Mesenteric fat pad (tissue), 1 donor: ENCODE measurements around the gene YJEFN3. TPM values are rescaled to one million over a fixed set of nuclear protein-coding genes. Genes with fewer than 3 reads are reported as not detected.

ENCODE experiments used
- DNase-seq: peaks from one replicate; pipeline ENCODE4 v3.0.0-alpha.2; 2020; ENCODE audit warnings: low spot score
- total RNA-seq: library from RNA; stranded (reverse); fragmentation: NEBNext Ultra II Directional; extraction: Animal tissue kit (Norgen Biotek cat#: 25700); gene quantifications from one replicate; pipeline ENCODE4 v1.2.1, GENCODE V29; 2021
- donor health status: DM: yes; HTN: yes; CAD: no.

The YJEFN3 gene
- total RNA-seq, 1 donor from 2014 or later, result 3.1 TPM

GRCh38 chr19:19517235-19517619 lies 11.5 kb upstream of the YJEFN3 start:
- DNase-seq, result no peak

GRCh38 chr19:19520989-19521388 lies 7.7 kb upstream of the YJEFN3 start:
- DNase-seq, result no peak

GRCh38 chr19:19523177-19523576 lies 5.5 kb upstream of the YJEFN3 start:
- no peak for DNase-seq

GRCh38 chr19:19524053-19524452 lies 4.7 kb upstream of the YJEFN3 start:
- no peak for DNase-seq

DNA sequence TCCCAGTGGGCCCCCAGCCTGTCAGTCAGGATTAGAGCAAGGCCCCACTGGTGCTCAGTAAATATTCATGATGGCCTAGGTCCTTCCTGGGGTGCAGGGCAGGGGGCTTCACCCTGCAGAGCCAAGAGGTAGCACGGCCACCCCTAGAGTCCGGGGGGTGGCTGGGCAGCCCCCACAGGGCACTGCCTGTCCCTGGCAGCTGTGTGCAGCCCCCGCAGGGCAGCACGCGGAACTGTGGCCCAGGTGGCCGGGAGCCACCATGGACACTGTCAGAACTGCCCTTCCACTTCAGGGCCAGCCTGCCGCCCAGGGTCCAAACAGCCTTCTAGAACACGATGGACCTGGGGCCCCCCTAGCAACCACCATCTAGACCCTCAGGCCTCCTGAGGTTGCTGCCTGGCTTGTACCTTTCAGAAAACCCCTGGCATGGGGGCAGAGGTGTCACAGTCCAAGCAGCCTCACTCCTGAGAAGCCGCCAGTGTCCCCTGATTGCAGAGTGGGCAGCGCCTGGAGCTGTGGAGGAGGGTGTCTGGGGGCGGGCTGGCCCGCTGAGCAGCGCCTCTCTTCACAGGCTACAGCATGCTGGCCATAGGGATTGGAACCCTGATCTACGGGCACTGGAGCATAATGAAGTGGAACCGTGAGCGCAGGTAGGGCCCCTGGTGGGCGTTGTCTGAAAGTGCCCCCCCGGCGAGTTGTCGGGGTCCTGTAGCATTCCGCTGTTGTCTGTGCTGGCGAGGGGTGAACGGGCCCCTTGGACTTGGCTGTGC lies 2.9 kb upstream of the YJEFN3 start:
- DNase-seq, result no peak

DNA sequence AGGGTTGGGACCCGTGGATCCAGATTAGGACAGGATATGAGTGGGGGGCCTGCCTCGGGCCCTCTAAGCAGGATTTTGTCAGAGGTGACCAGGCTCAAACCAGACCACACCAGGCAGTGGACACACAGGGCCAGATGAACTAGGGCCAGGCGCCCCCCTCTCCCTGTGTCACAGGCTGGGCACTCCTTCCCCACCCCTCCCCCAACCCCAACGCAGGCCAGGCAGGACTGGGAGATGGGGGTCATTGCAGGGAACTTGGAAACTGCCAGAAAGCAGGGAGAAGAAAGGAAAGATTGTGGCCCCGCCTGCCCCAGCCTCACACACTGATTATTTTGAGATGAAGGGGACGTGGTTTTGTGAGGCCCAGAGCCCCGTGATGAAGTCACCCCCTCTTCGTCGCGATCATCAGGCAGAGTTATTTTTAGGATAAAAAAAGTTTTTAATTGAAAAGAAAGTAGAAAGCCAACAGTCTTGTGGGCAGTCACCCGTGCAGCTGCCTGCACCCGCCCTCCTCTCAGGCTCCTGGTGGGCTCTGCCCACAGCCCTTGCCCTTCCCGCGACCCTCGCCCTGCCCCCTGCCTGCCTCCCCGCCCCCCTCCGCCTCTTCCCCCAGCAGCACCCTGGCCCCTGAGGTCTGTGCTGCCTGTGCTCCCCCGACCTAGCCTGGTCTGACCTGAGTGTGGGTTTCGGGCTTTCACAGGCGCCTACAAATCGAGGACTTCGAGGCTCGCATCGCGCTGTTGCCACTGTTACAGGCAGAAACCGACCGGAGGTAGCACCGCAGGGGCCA lies 1.9 kb upstream of the YJEFN3 start:
- no peak for DNase-seq

DNA sequence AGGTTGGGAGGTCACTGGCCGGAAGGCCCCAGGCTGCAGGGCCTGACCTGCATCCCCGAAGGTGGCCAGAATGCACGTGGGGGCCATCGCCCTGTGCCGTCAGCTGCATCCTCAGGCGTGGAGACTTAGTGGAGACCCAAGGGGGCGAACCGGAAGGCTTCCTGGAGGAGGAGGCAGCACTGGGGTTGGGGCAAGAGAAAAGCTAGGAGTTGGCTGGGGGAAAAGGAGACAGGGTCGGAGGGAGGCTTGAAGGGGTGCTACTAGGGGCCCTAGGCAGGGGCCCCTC lies 1.4 kb upstream of the YJEFN3 start:
- no peak for DNase-seq

DNA sequence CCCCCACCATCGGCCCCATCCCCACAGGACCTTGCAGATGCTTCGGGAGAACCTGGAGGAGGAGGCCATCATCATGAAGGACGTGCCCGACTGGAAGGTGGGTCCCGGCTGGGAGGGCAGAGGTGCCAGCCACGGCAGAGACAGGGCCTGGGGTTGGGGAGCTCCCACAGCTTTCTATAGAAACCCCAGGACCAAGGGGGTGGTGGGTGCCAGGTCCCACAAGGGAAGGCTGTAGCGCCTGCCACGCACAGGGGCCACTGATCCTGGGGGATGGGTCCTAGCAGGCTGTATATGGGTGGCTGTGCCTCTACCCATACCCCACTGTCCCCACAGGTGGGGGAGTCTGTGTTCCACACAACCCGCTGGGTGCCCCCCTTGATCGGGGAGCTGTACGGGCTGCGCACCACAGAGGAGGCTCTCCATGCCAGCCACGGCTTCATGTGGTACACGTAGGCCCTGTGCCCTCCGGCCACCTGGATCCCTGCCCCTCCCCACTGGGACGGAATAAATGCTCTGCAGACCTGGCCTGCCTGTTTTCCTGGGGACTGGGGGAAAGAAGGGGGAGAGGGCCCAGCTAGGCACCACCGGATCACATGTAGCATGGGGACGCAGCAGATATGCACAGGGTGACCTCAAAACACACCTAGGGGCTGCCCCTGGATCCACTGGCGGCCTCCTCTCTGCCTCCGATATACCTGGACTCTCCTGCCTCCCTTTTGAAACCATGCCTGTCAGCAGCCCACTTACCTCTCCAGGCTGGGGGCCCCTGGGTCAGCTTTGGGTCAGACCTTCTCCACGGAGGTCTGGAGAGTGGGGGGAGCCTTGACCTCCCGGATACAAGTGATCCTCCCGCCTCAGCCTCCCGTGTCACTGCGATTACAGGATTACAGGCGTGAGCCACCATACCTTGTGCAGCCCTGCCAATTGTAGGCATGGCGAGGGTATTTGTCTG lies 761 bp upstream of the YJEFN3 start:
- no peak for DNase-seq

DNA sequence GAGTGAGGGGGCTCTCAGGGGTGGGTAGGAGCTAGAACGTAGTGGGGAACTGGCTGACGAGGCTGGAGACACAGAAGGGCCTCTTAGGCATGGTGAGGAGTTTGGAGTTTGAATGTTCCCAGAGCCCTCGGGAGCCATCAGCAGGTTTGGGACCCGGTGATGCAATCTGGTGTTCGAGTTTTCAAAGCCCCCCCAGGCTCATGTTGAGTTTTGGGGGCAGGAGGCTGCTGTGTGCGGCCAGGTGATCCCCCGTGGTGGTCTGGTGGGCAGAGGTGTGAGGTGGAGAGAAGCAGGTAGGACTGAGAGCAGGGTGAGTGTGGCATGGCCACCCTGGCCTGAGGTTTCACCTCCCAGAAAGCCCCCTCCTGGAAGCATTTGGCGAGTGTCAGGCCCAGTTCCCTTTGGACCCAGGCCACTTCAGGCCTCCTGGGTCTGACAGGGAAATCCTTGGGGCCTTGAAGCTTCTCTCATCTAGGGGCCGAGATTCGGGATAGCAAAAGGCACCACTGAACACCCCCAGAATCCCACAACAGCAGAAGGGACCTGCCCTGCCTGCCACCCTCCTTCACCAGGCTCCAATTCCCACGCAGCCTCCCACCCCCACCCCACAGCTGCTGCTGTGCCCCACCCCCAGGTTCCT lies 1.2 kb downstream of the YJEFN3 start:
- no peak for DNase-seq

- DNase-seq, result no peak
Measured at GRCh38 chr19:19530423-19530804, 1.7 kb downstream of the YJEFN3 start.

GRCh38 chr19:19530889-19531288 lies 2.2 kb downstream of the YJEFN3 start:
- no peak for DNase-seq

GRCh38 chr19:19531951-19532805 lies 3.5 kb downstream of the YJEFN3 start:
- DNase-seq, result peak; percentile 96

GRCh38 chr19:19532806-19533701 lies 4.3 kb downstream of the YJEFN3 start:
- no peak for DNase-seq

DNA sequence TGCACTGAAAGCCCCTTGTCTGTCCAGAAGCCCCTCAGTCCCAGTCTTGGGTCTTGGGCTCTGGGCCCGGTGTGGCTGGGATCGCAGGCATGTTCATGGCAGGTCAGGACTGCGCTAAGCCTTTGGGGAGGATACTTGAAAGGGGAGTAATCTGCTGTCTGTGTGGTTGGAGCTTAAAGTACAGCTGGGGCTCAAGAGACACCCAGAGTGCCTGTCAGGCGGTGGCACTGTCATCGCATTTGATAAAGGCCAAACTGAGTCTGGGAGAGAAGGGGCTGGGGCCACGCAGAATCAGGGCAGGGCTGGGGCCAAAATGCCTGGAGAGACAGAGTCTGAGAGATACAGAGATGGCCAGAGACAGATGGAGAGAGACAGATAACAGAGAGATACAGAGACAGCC lies 5.1 kb downstream of the YJEFN3 start:
- no peak for DNase-seq

GRCh38 chr19:19534556-19535265 lies 6.0 kb downstream of the YJEFN3 start:
- no peak for DNase-seq

- DNase-seq, result no peak
Measured at GRCh38 chr19:19535311-19536191, 6.8 kb downstream of the YJEFN3 start.
